ENCODE results near the gene RIMBP3C.
"Not testable (repeated sequence)": the region's sequence is repeated elsewhere in the genome, so short reads cannot be mapped to it uniquely, and the experiment has no call there.

The RIMBP3C gene

GRCh38 chr22:21563912-21564311 is 12.7 kb upstream of the RIMBP3C start:
- H3K27ac ChIP-seq, result peak overlapping the region; percentile 32; the same call in 1 of the 2 replicates
- POLR2A ChIA-PET (ENCODE audit: low non-redundant PET), result no interaction called here
- no peak for DNase-seq (ENCODE audit: low spot score)
- CTCF ChIA-PET, result no interaction called here
- no peak for TF ChIP-seq CTCF (conservative IDR thresholded peaks at IDR 0.05; ENCODE audit: low read depth)

GRCh38 chr22:21560657-21561056 is 9.4 kb upstream of the RIMBP3C start:
- DNase-seq (ENCODE audit: low spot score); H3K27ac ChIP-seq; POLR2A ChIA-PET (ENCODE audit: low non-redundant PET); CTCF ChIA-PET: not testable (repeated sequence)

- CTCF ChIA-PET; POLR2A ChIA-PET (ENCODE audit: low non-redundant PET); DNase-seq (ENCODE audit: low spot score); H3K27ac ChIP-seq: not testable (repeated sequence)
Observed at GRCh38 chr22:21559345-21560125, 8.3 kb upstream of the RIMBP3C start.

- CTCF ChIA-PET; H3K27ac ChIP-seq; DNase-seq (ENCODE audit: low spot score); POLR2A ChIA-PET (ENCODE audit: low non-redundant PET): not testable (repeated sequence)
Observed at GRCh38 chr22:21550678-21551047, 598 bp downstream of the RIMBP3C start.

- CTCF ChIA-PET; POLR2A ChIA-PET (ENCODE audit: low non-redundant PET); H3K27ac ChIP-seq; DNase-seq (ENCODE audit: low spot score): not testable (repeated sequence)
Observed at GRCh38 chr22:21550008-21550677, 1.1 kb downstream of the RIMBP3C start.

GRCh38 chr22:21549558-21549957 is 1.7 kb downstream of the RIMBP3C start:
- CTCF ChIA-PET; POLR2A ChIA-PET (ENCODE audit: low non-redundant PET); DNase-seq (ENCODE audit: low spot score); H3K27ac ChIP-seq: not testable (repeated sequence)

- DNase-seq (ENCODE audit: low spot score); H3K27ac ChIP-seq; CTCF ChIA-PET; POLR2A ChIA-PET (ENCODE audit: low non-redundant PET): not testable (repeated sequence)
Observed at GRCh38 chr22:21544432-21545322, 6.6 kb downstream of the RIMBP3C start.

- DNase-seq (ENCODE audit: low spot score); POLR2A ChIA-PET (ENCODE audit: low non-redundant PET); H3K27ac ChIP-seq; CTCF ChIA-PET: not testable (repeated sequence)
Observed at GRCh38 chr22:21539862-21540261, 11.4 kb downstream of the RIMBP3C start.

- H3K27ac ChIP-seq; POLR2A ChIA-PET (ENCODE audit: low non-redundant PET); DNase-seq (ENCODE audit: low spot score); CTCF ChIA-PET: not testable (repeated sequence)
Observed at GRCh38 chr22:21532863-21533648, 18.2 kb downstream of the RIMBP3C start.

- H3K27ac ChIP-seq; POLR2A ChIA-PET (ENCODE audit: low non-redundant PET); DNase-seq (ENCODE audit: low spot score); CTCF ChIA-PET: not testable (repeated sequence)
Observed at GRCh38 chr22:21531525-21531924, 19.7 kb downstream of the RIMBP3C start.

GRCh38 chr22:21526705-21527500 is 24.4 kb downstream of the RIMBP3C start:
- H3K27ac ChIP-seq; POLR2A ChIA-PET (ENCODE audit: low non-redundant PET); CTCF ChIA-PET; DNase-seq (ENCODE audit: low spot score): not testable (repeated sequence)

GRCh38 chr22:21516970-21517764 is 34.1 kb downstream of the RIMBP3C start:
- DNase-seq (ENCODE audit: low spot score); H3K27ac ChIP-seq; POLR2A ChIA-PET (ENCODE audit: low non-redundant PET); CTCF ChIA-PET: not testable (repeated sequence)

- DNase-seq (ENCODE audit: low spot score); POLR2A ChIA-PET (ENCODE audit: low non-redundant PET); H3K27ac ChIP-seq; CTCF ChIA-PET: not testable (repeated sequence)
Observed at GRCh38 chr22:21516522-21516921, 34.7 kb downstream of the RIMBP3C start.

- DNase-seq (ENCODE audit: low spot score); H3K27ac ChIP-seq; POLR2A ChIA-PET (ENCODE audit: low non-redundant PET); CTCF ChIA-PET: not testable (repeated sequence)
Observed at GRCh38 chr22:21515234-21515633, 36.0 kb downstream of the RIMBP3C start.

All from RWPE1 (cell line).